Measurements from ENCODE around the gene LRIG1. TPM values are rescaled to one million over a fixed set of nuclear protein-coding genes. Genes with fewer than 3 reads are reported as not detected.

Gene LRIG1
- total and polyA plus RNA-seq, 9 of the 15 experiments (the other 6 are each of a cell fraction or from before 2014, with no cell fraction given): 0.05 to 0.38 (median 0.13) TPM; not detected in 3

- peaks cover 10% of the 10 kb centered on the region; the same call in 1 of the 3 replicates for H3K36me3 ChIP-seq (ENCODE audit: control insufficient read depth, insufficient read depth, low read length)
- intact Hi-C loops (cut with micrococcal nuclease) (no loop called here), in situ Hi-C loops (cut with MboI) (no loop called here)
- H2AFZ ChIP-seq (ENCODE audit: low read depth, low read length): no peak overlapping the region
- no TSS peak for BruUV-seq (replicated peaks)
- no peak for ATAC-seq
- H3K4me3 ChIP-seq: no peak overlapping the region
- POLR2A ChIA-PET: no interaction called here
- H3K27ac ChIP-seq (ENCODE audit: extremely low read depth, low read depth, low read length): no peak overlapping the region
- H3K4me2 ChIP-seq (ENCODE audit: insufficient read depth, low read length): no peak overlapping the region
- TF ChIP-seq PREB (CRISPR knock-in tag; IDR thresholded peaks at IDR 0.05) (no peak), ZNF586 (CRISPR knock-in tag; conservative IDR thresholded peaks at IDR 0.05) (no peak), NR2C1 (IDR thresholded peaks at IDR 0.05) (no peak), NR2C1 (tag; IDR thresholded peaks at IDR 0.05) (no peak), POLR2H (tag; IDR thresholded peaks at IDR 0.05; ENCODE audit: low read depth) (no peak), ZNF717 (CRISPR knock-in tag; IDR thresholded peaks at IDR 0.05) (no peak), PBX2 (CRISPR knock-in tag; IDR thresholded peaks at IDR 0.05; ENCODE audit: low read depth) (no peak), PBX2 (tag; conservative IDR thresholded peaks at IDR 0.05; ENCODE audit: low read depth) (no peak)
- no peak overlapping the region for H3K9ac ChIP-seq (ENCODE audit: insufficient read depth in 1 of 2, low read depth in 2 of 2, low read length in 2 of 2)
- no peak for FAIRE-seq
- H3K4me1 ChIP-seq (replicated peaks in 1 of 2; ENCODE audit: control insufficient read depth in 2 of 2, insufficient read depth in 2 of 2, low read length in 2 of 2): no peaks in the 10 kb centered on the region
- WGBS (ENCODE audit: insufficient coverage, low coverage, missing lambda C conversion rate): 74% methylated on average over 7 of the region's 10 CpGs
- H3K27me3 ChIP-seq (ENCODE audit: control insufficient read depth in 2 of 2, insufficient read depth in 2 of 2, low read length in 2 of 2): no peaks in the 10 kb centered on the region
- CTCF ChIA-PET (ENCODE audit: low intra/inter-chr PET ratio): no interaction called here
- H3K9me3 ChIP-seq (replicated peaks; ENCODE audit: control insufficient read depth, insufficient read depth, low read depth, low read length): no peaks in the 10 kb centered on the region
- H3K79me2 ChIP-seq (ENCODE audit: control insufficient read depth, insufficient read depth, low read length): no peaks in the 10 kb centered on the region
- no peaks in the 10 kb centered on the region for H3K9me1 ChIP-seq (ENCODE audit: control insufficient read depth, insufficient read depth, low read length)
- H4K20me1 ChIP-seq (replicated peaks; ENCODE audit: control insufficient read depth, insufficient read depth, low read length): no peaks in the 10 kb centered on the region
- DNase-seq (ENCODE audit: extremely low read depth in 1 of 4, low spot score in 3 of 4): no peak
Measured at GRCh38 chr3:66382142-66382541, 118.7 kb downstream of the LRIG1 start.
